ENCODE data around the gene COL27A1.

DNA sequence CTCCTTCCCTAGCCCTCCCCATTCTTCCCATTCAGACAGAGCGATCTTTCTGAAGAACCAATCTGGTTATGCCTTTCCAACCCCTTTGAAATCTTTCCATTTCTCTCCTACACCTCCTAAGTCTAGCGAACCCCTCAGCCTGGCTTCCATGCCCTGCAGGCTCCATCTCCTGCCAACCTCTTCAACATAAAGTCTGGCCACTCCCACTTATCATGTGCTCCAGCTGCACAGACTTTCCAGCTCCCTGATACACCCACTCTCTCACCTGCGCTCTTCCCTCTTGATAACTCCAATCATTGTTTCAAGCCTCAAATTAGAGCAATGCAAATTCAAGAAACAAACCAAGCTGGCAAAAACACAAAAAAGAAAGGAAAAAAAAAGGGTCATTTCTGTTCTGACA is 163.8 kb downstream of the COL27A1 start:
- no peak for TF ChIP-seq YY1 (IDR thresholded peaks at IDR 0.05; ENCODE audit: insufficient read depth, insufficient read length)
- no peak for TF ChIP-seq ZNF274 (IDR thresholded peaks at IDR 0.05; ENCODE audit: low read depth, low read length)

Data from NT2/D1 (cell line).